ENCODE data around the gene ASB8.
A peak's percentile ranks its signal among the peaks of the same experiment; 100 is the strongest.
"Not testable (repeated sequence)": the region's sequence is repeated elsewhere in the genome, so short reads cannot be mapped to it uniquely, and the experiment has no call there.

Gene ASB8

DNA sequence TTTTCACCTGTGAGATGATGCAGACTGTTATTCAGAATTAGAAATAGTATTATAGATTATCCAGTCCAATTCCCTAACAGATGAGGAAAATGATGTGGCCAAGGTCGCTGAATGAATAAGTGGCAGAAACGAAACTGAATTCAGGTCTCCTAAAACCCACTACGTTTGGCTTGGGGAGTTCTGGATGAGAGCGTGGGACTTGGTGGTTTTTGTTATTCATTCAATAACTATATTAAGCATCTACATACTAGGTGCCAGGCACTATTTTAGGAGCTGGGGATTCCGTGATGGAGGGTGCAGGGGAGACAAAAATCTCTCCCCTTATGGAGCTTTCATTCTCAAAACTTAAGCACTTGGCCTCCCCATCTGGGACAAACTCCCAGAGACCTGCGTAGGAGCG is 25.3 kb upstream of the ASB8 start:
- DNase-seq, result no peak

DNA sequence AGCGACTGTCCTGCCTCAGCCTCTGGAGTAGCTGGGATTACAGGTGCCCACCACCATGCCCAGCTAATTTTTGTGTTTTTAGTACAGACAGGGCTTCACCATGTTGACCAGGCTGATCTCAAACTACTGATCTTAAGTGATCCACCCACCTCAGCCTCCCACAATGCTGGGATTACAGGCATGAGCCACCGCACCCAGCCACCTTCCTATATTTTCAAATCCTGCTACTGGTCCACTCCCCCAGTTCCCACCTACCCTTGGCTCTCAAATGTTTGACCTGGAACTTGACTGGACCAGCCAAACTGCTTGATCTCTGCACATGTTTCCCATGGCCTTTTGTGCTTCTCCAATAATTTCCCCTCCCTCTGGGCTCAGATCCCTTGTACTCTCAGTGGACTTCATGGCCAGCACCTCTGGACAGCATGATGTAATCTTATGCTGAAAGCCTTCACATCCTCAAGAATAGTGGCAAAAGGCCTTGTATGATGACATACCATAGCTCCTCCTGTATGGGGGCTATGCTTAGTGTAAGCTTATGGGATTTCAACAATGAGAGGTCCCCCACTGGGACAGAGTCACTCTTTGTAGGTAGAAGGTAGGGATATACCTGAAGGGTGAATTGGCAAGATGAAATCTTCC is 23.7 kb upstream of the ASB8 start:
- DNase-seq, result no peak

DNA sequence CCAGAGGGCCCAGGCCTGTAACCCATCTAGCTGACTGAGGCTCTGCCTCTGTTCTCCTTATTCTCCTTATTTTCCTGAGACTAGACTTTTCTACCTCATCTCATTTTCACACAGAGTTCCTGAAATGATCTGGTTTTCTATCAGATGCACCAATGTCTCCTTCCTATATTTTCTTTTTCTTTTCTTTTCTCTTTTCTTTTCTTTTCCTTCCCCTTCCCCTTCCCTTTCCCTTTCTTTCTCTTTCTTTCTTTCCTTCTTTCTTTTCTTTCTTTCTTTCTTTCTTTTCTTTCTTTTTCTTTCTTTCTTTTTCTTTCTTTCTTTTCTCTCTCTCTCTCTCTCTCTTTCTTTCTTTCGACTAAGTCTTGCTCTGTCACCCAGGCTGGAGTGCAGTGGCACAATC is 23.1 kb upstream of the ASB8 start:
- no peak for DNase-seq

DNA sequence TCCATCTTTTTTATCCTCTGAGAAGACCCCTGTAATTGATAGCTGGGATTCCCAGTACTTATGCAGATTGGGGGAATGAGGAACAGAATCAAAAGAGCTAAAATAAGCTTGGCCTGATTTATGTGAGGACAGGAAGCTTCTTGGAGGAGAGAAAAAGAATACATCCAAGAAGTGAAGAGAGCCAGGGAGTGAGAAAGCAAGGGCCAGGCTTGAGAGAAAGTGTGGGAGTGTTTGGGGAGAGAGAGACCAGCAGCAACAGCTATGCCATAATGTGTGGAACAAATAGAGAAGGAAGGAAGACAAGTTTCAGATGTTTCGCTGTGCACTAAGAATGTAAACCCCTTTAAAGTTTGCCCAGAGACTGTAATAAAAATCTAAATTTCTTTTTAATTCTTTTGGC is 22.2 kb upstream of the ASB8 start:
- no peak for DNase-seq

DNA sequence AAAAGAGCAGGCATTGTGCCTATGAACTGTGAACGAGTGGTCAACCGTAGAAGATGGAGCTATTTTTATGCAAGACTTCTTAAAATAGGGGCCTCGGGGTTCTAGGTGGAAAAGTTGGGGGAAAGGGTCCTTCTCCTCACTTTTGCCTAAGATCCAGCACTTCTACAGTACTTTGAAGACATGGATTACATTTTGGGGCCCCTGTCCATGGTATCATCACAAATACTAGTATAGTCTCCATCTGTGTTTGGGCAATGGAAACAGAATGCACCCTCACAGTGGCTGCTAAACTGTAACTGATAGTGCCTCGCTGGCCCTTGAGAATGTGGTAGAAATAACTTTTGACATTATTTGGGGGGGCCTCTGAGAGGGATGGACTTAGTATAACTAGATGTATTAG is 20.7 kb upstream of the ASB8 start:
- DNase-seq, result no peak

DNA sequence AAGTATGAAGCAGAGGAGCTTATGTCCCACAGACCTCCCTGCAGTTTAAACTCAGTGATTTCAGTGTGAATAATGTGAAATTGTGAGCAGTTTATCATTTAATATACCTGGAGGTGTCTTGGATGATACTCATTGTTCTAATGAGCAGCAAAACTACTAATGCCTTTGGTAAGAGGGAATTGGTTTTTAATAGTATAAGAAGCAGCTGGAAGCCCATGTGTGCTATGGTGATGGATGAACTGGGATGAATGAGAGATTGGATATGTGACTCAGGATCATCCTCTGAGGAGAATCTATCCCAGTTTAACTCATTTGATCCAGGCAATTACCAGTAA is 19.1 kb upstream of the ASB8 start:
- no peak for DNase-seq

DNA sequence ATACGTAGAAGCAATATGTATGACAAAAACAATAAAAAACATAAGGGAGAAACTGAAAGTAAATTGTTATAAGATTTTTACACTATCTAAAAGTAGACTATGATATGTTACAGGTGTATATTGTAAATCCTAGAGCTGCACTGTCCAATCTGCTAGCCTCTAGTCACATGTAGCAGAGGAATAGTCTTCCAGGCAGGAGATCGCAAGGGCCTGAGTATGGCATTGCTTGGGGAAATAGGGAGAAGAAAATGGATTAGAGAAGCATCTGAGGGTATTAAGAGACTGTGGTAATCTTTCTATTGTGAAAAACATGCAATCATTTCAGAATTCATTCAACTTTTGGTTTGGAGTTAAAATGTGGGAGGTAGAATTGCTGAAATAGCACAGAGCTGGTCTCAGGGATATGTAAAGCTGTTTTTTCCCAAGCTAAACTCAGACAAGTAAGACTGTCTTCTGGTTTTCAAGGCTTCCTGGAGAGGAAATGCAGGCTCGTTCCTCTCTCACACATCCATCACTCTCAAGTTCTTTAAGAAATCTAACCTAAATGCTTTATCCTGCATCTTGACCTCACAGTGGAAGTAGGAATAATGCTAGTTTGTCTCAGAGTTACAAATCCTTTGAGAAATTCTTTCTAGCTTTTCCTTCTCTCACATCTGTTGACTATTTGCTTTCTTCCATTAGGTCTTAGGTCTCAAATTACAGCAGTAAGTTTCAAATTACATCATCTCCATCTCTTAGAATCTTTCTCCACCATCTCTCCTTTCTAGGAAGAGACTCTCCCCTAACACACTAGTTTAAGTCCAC is 18.5 kb upstream of the ASB8 start:
- DNase-seq, result no peak

DNA sequence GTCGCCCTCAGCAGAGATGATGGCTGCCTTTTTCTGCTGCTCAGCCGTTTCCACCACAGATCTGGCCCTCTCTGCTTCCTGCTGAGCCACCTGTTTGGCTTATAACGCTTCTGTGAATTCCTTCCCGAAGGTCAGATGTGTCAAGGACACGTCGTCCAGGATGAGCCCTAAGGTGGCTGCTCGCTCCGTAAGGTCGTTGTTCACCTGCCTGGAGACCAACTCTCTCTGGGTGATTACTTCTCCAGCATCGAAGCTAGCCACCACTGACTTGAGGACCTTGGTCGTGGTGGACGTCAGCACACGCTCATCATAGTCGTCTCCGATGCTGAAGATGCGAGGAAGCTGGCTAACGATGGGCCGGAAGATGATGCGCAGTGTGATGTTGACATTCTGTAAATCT is 11.7 kb upstream of the ASB8 start:
- no peak for DNase-seq

DNA sequence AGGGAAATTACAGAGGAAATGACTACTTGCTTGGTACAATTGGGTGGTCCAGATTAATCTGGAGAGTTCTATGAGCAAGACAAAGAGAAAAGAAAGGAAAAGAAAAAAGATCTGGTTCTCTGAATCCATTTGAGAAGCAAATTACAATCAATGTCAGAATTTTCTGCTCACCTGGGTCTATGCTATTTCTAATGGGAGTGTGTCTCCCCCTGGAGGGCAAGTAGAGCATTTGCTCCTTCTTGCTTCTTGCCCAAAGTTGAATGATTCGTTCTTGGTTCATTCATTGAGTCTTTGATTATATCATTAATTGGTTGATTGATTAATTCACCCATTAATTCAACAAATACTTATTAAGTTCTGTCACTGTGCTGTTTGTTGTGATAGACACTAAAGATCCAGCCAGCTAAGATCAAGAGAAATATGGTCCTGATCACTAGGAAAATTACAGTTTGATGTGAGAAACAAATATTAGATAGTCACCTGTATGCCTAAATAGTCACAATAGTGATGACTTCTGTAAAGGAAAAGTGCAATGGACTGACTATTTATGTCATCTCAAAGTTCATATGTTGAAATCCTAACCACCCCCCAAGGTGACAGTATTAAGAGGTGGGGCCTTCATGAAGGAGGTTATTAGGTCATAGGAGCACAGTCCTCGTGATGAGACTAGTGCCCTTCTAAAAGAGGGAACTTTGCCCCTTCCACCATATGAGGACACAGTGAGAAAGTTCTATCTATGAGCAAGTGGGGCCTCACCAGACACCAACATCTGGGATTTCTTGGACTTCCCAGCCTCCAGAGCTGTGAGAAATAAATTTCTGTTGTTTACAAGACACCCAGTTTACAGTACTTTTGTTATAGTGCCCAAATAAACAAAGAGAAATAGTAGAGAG is 8.0 kb upstream of the ASB8 start:
- peak; percentile 50 for DNase-seq

DNA sequence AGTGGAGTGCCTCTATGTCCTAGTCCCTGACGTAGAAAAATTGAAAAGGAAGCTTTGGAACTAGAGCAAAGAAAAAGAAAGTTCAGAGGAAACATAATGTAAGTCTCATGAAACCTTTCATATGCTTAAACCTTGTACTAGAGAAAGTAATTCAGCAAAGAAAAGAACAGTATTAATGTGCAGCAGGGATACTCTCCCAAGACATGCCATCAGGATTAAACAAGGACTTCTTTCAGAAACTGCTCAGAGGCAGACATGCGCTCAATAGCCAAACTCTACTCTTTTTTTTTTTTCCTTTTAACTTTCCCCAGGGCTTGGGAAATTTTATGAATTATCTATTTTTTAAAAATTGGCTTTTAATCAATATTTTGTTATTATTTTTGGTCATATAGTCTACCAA is 7.1 kb upstream of the ASB8 start:
- DNase-seq, result no peak

DNA sequence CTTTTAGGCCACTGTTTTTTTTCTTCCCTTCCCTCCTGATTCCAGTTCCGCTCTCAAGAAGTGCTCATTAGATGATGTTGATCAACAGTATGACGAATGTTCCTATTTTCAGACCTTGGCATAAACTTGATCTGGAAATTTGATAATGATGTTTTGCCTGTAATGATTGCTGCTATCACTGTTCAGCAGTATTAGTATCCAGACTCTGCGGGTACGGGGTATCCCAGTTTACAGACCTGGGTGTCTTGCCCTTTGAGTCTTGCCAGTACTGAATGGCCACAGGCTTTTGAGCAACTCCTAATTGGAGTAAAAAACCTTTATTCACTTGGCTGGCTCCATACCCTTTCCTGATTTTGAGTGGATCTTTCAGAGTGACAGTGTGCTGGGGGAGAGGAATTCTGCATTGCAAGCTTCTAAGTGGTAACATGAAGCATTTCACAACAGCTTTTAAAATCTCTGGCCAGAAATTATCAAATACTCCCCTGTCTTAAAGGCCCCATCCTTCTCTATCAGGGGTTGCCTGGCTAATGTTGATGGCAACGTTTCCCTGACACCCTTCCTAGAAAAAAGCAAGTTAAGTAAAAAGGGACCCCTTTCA is 5.9 kb upstream of the ASB8 start:
- no peak for DNase-seq

DNA sequence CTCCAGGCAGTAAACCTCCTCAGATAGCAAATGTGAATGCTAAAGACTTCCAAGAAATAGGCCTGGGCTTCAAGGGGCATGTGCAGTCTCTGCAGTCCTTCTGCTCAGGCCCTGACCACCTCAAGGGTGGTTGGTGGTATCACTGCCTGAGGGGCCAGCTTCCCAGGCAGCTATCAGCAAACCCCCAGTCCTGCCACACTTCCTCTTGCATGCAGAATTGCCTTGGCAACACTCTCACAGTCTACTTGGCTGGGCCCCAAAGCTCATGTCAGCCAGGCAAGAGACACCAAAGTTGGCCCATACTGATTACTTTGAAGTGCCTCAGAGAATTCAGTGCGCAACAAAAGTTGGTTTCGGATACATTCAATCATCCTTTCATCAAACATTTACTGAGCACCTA is 3.5 kb upstream of the ASB8 start:
- no peak for DNase-seq

DNA sequence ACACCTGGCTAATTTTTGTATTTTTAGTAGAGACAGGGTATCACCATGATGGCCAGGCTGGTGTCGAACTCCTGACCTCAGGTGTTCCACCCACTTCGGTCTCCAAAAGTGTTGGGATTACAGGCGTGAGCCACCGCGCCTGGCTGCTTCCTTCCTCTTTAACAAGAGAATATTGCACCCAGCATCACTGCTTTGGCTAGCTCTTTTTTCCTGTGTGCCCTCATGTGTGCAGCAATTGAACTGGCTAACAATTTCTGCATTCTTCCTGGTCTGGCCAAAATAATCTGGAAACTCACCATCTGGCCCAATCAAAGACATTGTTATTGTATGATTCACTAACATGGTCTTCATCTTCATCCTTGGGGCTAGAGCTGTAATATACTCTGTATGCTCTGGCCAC is 2.7 kb upstream of the ASB8 start:
- no peak for DNase-seq

DNA sequence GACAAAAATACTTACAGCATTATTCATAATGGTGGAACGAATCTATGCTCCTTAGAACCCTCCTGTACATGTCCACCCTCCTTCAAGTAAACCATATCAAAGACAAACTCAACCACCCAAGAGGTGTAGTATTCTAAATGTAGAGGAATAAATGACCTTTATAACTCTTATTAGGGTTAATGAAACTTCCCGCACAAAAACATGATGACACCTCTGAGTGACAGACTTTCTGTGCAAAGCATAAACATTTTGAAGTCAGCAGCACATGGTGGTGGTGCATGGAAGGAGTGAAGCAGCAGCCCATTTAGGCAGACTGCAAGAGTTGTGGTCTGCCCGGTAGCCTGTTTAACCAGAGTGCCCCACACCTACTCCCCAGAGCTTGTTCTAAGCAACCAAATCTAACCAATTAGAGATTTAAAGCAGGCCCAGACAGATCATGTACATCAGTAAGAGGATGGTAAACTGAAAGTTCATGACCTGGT is 615 bp upstream of the ASB8 start:
- no peak for DNase-seq

DNA sequence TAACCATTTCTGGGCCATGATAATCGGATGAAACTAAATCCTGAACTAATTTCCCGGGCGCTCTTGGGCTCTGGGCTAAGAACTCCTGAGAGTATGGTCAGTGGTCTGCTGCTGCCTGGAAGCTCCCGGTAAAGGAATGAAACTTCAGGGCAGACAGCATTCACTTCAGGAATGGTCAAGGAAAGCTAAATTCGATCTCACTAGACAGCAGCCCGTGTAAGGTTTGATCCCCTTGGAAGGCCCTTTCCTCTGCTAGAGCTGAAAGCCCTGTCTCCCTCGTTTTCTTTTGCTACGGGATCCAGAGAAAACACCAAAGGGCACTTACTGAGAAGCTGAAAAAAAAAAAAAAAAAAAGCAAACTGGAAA is 680 bp downstream of the ASB8 start:
- DNase-seq, result no peak

DNA sequence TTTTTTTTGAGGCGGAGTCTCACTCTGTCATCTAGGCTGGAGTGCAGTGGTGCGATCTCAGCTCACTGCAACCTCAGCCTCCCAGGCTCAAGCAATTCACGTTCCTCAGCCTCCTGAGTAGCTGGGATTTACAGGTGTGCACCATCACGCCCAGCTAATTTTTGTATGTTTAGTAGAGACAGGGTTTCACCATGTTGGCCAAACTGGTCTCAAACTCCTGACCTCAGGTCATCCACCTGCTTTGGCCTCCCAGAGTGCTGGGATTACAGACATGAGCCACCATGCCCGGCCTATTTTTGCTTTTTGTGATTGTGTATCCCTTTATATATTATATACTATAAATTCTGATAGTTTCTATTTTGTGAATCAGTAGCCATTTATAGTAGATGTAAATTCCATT is 1.5 kb downstream of the ASB8 start:
- DNase-seq, result not testable (repeated sequence)

DNA sequence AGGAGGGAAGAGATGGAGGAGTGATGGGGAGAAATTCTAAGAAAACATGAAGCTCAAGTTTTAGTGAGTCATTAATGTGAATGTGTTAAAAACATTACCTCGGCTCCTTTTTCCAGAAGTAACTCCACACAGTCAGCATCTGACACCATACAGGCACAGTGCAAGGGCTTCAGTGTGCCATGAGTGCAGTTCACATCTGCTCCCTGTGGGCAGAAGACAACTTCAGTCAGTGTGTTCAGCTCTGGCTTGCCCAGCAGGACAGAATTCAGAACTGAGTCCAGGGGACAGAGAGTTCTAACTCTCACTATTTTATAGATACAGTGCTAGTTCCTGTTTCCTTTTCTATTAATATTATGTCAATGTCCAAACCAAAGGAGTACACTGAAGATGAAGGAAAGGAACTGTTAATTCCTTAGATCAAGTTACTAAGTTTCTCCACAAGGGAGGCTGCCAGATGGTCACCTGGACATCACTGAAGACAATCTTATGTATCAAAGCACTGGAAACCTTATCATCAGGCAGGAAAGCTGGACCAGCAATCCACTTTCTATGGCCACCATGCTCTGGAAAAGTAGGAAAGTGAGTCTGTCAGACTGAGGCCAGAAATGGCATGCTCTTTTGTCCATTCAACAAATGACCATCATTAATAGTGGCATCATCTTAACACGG is 6.1 kb downstream of the ASB8 start:
- no peak for DNase-seq

DNA sequence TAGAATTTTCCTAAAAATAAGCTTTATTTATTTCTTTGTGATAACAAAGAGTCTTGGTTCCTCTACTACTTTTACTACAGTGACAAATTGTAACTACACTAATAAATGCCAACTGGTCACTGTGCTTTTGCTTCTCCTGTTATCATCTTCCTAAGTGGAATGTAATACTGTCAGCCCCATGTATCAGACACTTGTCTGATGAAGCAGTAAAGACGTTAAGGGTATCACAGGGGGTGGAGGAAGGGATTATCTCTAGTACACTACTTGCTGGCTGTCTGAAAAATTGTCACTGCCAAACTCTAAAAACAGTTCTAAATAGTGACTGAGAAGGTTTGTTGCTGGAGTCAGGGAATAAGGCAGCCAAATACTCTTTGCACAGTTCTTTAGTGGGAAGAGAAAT is 11.3 kb downstream of the ASB8 start:
- no peak for DNase-seq

DNA sequence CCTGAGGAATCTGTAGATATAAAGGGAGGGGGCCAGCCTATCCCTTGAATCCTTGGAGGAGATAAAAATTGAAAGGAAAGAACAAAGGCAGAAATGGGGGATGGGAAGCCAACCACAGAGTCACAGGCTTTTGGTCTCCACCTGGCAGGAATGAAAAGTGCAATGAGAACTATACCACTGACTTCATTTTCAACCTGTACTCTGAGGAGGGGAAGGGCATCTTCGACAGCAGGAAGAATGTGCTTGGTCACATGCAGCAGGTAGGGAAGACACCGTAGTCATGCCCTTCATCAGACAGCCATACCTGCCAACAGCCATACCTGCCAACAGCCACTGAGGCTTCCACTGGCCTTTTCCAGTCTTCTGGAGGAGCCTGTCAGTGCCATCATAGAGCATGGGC is 13.4 kb downstream of the ASB8 start:
- DNase-seq, result no peak

DNA sequence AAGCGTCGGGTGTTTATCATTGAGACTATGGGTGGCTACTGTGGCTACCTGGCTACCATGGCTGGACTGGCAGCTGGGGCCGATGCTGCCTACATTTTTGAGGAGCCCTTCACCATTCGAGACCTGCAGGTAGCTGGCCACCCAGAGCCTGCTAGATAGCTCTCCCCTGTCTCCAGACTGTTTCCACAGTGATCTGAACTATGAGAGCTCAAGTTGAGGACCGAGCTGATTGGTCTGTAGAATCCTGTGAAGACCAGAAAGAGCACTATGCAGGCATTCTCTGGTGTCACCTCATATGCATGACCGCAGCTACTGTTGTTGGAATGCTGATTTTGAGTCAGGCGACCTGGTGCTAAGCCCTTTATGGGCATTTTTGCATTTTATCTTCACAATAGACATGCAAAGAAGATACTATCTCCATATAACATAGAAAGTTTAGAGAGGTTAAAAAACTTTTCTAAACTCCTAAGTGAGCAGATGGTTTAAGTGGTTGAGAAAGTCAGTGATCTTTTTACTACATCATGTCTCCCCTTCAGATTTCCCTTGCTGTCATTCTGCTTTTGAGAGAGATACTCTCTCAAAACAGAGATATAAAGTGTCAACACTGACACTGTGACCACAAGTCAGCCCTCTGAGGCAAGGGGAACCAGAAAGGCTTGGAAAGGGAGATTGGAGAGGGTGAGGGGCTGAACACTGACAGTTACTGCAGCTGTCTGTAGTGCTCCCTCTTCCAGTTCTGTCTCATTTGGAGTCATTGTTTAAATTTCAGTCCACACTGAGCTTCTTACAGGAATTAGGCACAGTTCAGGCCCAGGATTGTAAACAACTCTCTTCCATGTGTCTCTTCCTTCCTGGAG is 14.3 kb downstream of the ASB8 start:
- no peak for DNase-seq

DNA sequence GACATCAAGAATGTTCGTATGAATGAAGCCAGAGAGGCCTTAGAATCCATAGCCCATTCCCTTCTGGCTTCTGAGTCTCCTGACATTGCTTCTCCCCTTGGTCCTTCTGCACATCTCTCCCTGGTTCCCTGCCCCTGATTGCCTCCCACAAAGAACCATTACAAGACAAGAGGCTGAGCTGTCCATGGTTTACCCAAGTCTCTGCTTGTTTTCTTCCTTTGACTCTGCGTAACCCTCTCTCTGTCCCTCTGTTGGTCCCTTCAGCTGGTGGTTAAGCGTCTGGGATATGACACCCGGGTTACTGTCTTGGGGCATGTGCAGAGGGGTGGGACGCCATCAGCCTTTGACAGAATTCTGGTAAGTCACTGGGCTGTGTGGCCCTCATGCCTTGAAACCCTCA is 22.3 kb downstream of the ASB8 start:
- DNase-seq, result no peak

DNA sequence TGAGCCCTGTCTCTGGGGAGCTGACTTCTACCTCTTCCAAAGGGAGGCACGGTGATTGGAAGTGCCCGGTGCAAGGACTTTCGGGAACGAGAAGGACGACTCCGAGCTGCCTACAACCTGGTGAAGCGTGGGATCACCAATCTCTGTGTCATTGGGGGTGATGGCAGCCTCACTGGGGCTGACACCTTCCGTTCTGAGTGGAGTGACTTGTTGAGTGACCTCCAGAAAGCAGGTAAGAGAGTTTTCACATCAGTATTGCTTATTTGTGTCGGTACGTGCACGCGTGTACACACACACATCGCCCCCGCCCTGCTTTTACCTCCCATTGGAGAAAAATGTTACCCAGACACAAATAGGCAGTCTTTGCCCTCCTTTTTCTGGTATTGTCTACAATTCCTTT is 24.5 kb downstream of the ASB8 start:
- no peak for DNase-seq
